Keratinocyte (primary cell): ENCODE results near the gene NAT16.

Experiments used
- CTCF ChIP-seq, 3 experiments: IDR thresholded peaks in 1 of 3; conservative IDR thresholded peaks in 1 of 3; optimal IDR thresholded peaks in 1 of 3; 2 replicates in 2 of 3; 3 replicates in 1 of 3; pipeline versions ENCODE3 to v1.5.1; 2011; ENCODE audit warnings: low read length in 3 of 3, mild to moderate bottlenecking in 3 of 3, moderate library complexity in 2 of 3, control low read depth in 1 of 3, inconsistent platforms in 1 of 3; ENCODE audit not compliant: insufficient read depth in 2 of 3; ENCODE audit errors: extremely low read depth in 1 of 3
- EZH2 ChIP-seq: IDR thresholded peaks from one replicate; pipeline ENCODE4 v1.6.1; 2012; ENCODE audit warnings: inconsistent platforms, mild to moderate bottlenecking, low read length, moderate library complexity

GRCh38 chr7:101226721-101227120, 46.6 kb upstream of the NAT16 start:
- TF ChIP-seq EZH2 (no peak), CTCF (optimal IDR thresholded peaks at IDR 0.05 in 1 of 3, IDR thresholded peaks at IDR 0.05 in 1 of 3, conservative IDR thresholded peaks at IDR 0.05 in 1 of 3; ENCODE audit: extremely low read depth in 1 of 3, insufficient read depth in 2 of 3, low read length in 3 of 3) (no peak)
